WTC11 (cell line): ENCODE measurements around the gene RIC1. TPM values are rescaled to one million over a fixed set of nuclear protein-coding genes. Genes with fewer than 3 reads are reported as not detected.
"Not testable (repeated sequence)": the region's sequence is repeated elsewhere in the genome, so short reads cannot be mapped to it uniquely, and the experiment has no call there.

Source experiments
- ATAC-seq: fragments of 200-7000 bp; cut with Tn5 transposase; 2 replicates; pipeline ENCODE4 v1.10.0; 2021; ENCODE audit warnings: mild to moderate bottlenecking, moderate library complexity
- CTCF ChIA-PET: fragments of 300-600 bp; sonication (Branson Sonifier 250); formaldehyde crosslinking; loops from one replicate; lab custom pipeline; 2021; ENCODE audit warnings: antibody characterized with exemption; lab: Charles Lee
- POLR2A ChIA-PET: fragments of 350-600 bp; sonication (Branson Sonifier 250); formaldehyde crosslinking; loops from one replicate; lab custom pipeline; 2021; ENCODE audit warnings: antibody characterized with exemption; lab: Charles Lee
- DNase-seq: peaks from one replicate; pipeline ENCODE4 v3.0.0; 2021; ENCODE audit warnings: low spot score
- H3K27ac Mint-ChIP-seq: 2 replicates; pipeline ENCODE4 v1.8.0; 2021; ENCODE audit warnings: mixed read lengths
- H3K27me3 Mint-ChIP-seq: 2 replicates; pipeline ENCODE4 v1.8.0; 2021; ENCODE audit warnings: low read depth, mild to moderate bottlenecking, moderate library complexity, mixed read lengths
- H3K36me3 Mint-ChIP-seq: 2 replicates; pipeline ENCODE4 v1.8.0; 2021; ENCODE audit warnings: mixed read lengths
- H3K4me1 Mint-ChIP-seq: 2 replicates; pipeline ENCODE4 v1.8.0; 2022; ENCODE audit warnings: mixed read lengths
- H3K4me3 Mint-ChIP-seq: 2 replicates; pipeline ENCODE4 v1.8.0; 2021; ENCODE audit warnings: mild to moderate bottlenecking, moderate library complexity, mixed read lengths
- H3K9me3 Mint-ChIP-seq: 2 replicates; pipeline ENCODE4 v1.8.0; 2021; ENCODE audit warnings: mixed read lengths
- ATF6 ChIP-seq: sonication (generic); formaldehyde crosslinking; IDR thresholded peaks from 2 replicates; pipeline ENCODE4 v1.8.1; 2023; ENCODE audit warnings: mild to moderate bottlenecking, missing genetic modification reagents
- CBFB ChIP-seq: sonication (generic); formaldehyde crosslinking; IDR thresholded peaks from 2 replicates; pipeline ENCODE4 v1.8.1; 2022; ENCODE audit warnings: mild to moderate bottlenecking, low read depth, missing genetic modification reagents
- ETV6 ChIP-seq: sonication (generic); formaldehyde crosslinking; IDR thresholded peaks from 2 replicates; pipeline ENCODE4 v1.8.1; 2022; ENCODE audit warnings: mild to moderate bottlenecking, missing genetic modification reagents
- FOXK1 ChIP-seq: sonication (generic); formaldehyde crosslinking; IDR thresholded peaks from 2 replicates; pipeline ENCODE4 v1.8.0; 2022; ENCODE audit warnings: mild to moderate bottlenecking, moderate library complexity, missing genetic modification reagents
- JAZF1 ChIP-seq: fragments of 250-450 bp; sonication (Bioruptor Pico); IDR thresholded peaks from 2 replicates; pipeline ENCODE4 v1.9.0; 2021; ENCODE audit warnings: moderate library complexity, mild to moderate bottlenecking, inconsistent platforms
- JUN ChIP-seq: sonication (generic); formaldehyde crosslinking; IDR thresholded peaks from 2 replicates; pipeline ENCODE4 v1.8.0; 2023; ENCODE audit warnings: mild to moderate bottlenecking, missing genetic modification reagents
- MYBL2 ChIP-seq: sonication (generic); formaldehyde crosslinking; IDR thresholded peaks from 2 replicates; pipeline ENCODE4 v1.8.1; 2023; ENCODE audit warnings: mild to moderate bottlenecking, moderate library complexity, missing genetic modification reagents
- NR2C2 ChIP-seq: sonication (generic); formaldehyde crosslinking; IDR thresholded peaks from 2 replicates; pipeline ENCODE4 v1.8.0; 2022; ENCODE audit warnings: mild to moderate bottlenecking, missing genetic modification reagents
- OVOL2 ChIP-seq: fragments of 250-450 bp; sonication (Bioruptor Pico); IDR thresholded peaks from 2 replicates; pipeline ENCODE4 v1.9.0; 2021; ENCODE audit warnings: mild to moderate bottlenecking, borderline replicate concordance
- PRDM15 ChIP-seq: sonication (generic); formaldehyde crosslinking; IDR thresholded peaks from 2 replicates; pipeline ENCODE4 v1.8.0; 2022; ENCODE audit warnings: missing genetic modification reagents
- SMAD3 ChIP-seq: sonication (generic); formaldehyde crosslinking; IDR thresholded peaks from 2 replicates; pipeline ENCODE4 v1.8.0; 2022; ENCODE audit warnings: missing genetic modification reagents, mild to moderate bottlenecking, borderline replicate concordance
- ZBTB43 ChIP-seq: sonication (generic); formaldehyde crosslinking; IDR thresholded peaks from 2 replicates; pipeline ENCODE4 v1.8.1; 2023; ENCODE audit warnings: mild to moderate bottlenecking, missing genetic modification reagents
- ZNF121 ChIP-seq: sonication (generic); formaldehyde crosslinking; IDR thresholded peaks from 2 replicates; pipeline ENCODE4 v1.8.0; 2023; ENCODE audit warnings: missing genetic modification reagents
- ZNF416 ChIP-seq: fragments of 250-450 bp; sonication (Bioruptor Pico); IDR thresholded peaks from 2 replicates; pipeline ENCODE4 v1.9.0; 2021; ENCODE audit warnings: mild to moderate bottlenecking, inconsistent platforms
- total RNA-seq: library from RNA; stranded (reverse); gene quantifications from 3 replicates; pipeline ENCODE4 v1.2.3, GENCODE V29; 2021
- TF ChIP-seq, protein P1 (sequence below): fragments of 250-450 bp; sonication (Bioruptor Pico); IDR thresholded peaks from 2 replicates; pipeline ENCODE4 v1.9.0; 2021; ENCODE audit warnings: mild to moderate bottlenecking

The RIC1 gene
- total RNA-seq, 1 experiment from 2014 or later: 18.9 TPM

GRCh38 chr9:5579881-5580280 is 49.0 kb upstream of the RIC1 start:
- no peak overlapping the region for H3K27ac Mint-ChIP-seq
- H3K4me3 Mint-ChIP-seq: no peak overlapping the region
- peaks cover 5% of the 10 kb centered on the region; the same call in 1 of the 2 replicates for H3K4me1 Mint-ChIP-seq
- H3K36me3 Mint-ChIP-seq: peaks cover 2% of the 10 kb centered on the region; the same call in 1 of the 2 replicates
- CTCF ChIA-PET: no interaction called here
- no peak for ATAC-seq
- no peak for DNase-seq
- H3K9me3 Mint-ChIP-seq: peaks cover 23% of the 10 kb centered on the region
- H3K27me3 Mint-ChIP-seq: no peaks in the 10 kb centered on the region
- TF ChIP-seq ETV6 (CRISPR knock-in tag) (no peak), ATF6 (no peak), PRDM15 (no peak), JUN (no peak), CBFB (CRISPR knock-in tag) (no peak), JAZF1 (CRISPR knock-in tag) (no peak), SMAD3 (CRISPR knock-in tag) (no peak), NR2C2 (CRISPR knock-in tag) (no peak), MYBL2 (CRISPR knock-in tag) (no peak)
- TF ChIP-seq, protein P1, sequence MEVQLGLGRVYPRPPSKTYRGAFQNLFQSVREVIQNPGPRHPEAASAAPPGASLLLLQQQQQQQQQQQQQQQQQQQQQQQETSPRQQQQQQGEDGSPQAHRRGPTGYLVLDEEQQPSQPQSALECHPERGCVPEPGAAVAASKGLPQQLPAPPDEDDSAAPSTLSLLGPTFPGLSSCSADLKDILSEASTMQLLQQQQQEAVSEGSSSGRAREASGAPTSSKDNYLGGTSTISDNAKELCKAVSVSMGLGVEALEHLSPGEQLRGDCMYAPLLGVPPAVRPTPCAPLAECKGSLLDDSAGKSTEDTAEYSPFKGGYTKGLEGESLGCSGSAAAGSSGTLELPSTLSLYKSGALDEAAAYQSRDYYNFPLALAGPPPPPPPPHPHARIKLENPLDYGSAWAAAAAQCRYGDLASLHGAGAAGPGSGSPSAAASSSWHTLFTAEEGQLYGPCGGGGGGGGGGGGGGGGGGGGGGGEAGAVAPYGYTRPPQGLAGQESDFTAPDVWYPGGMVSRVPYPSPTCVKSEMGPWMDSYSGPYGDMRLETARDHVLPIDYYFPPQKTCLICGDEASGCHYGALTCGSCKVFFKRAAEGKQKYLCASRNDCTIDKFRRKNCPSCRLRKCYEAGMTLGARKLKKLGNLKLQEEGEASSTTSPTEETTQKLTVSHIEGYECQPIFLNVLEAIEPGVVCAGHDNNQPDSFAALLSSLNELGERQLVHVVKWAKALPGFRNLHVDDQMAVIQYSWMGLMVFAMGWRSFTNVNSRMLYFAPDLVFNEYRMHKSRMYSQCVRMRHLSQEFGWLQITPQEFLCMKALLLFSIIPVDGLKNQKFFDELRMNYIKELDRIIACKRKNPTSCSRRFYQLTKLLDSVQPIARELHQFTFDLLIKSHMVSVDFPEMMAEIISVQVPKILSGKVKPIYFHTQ (CRISPR knock-in tag): no peak
- POLR2A ChIA-PET: no interaction called here

GRCh38 chr9:5580650-5581049 is 48.3 kb upstream of the RIC1 start:
- Mint-ChIP-seq H3K27me3 (no peaks in the 10 kb centered on the region), H3K9me3 (peaks cover 19% of the 10 kb centered on the region), H3K4me3 (no peak overlapping the region), H3K27ac (no peak overlapping the region), H3K36me3 (peaks cover 2% of the 10 kb centered on the region; the same call in 1 of the 2 replicates), H3K4me1 (peaks cover 5% of the 10 kb centered on the region; the same call in 1 of the 2 replicates)
- ChIA-PET POLR2A (interaction anchor here (0.6 kb wide), 1 partner anchor 1066 kb away, joined by 3 read pairs; no protein-coding TSS in a partner anchor), CTCF (no interaction called here)
- DNase-seq (no peak), ATAC-seq (no peak)
- TF ChIP-seq ZBTB43 (CRISPR knock-in tag): no peak
- TF ChIP-seq ZNF416 (CRISPR knock-in tag): no peak
- TF ChIP-seq FOXK1: no peak
- TF ChIP-seq ZNF121 (CRISPR knock-in tag): no peak
- TF ChIP-seq OVOL2 (CRISPR knock-in tag): no peak

DNA sequence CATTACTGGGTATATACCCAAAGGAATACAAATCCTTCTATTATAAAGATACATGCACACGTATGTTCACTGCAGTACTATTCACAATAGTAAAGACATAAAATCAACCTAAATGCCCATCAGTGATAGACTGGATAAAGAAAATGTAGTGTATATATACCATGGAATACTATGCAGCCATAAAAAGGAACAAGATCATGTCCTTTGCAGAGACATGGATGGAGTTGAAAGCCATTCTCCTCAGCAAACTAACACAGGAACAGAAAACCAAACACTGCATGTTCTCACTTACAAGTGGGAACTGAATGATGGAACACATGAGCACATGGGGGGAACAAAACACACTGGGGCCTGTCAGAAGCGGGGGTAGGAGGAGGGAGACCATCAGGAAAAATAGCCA is 47.2 kb upstream of the RIC1 start:
- CTCF ChIA-PET: interaction anchor here (4.0 kb wide), 1 partner anchor 19 kb away, joined by 15 read pairs; no protein-coding TSS in a partner anchor
- H3K4me3 Mint-ChIP-seq, H3K4me1 Mint-ChIP-seq, H3K27ac Mint-ChIP-seq, POLR2A ChIA-PET, DNase-seq, ATAC-seq, H3K27me3 Mint-ChIP-seq, H3K36me3 Mint-ChIP-seq: not testable (repeated sequence)
- peaks cover 19% of the 10 kb centered on the region for H3K9me3 Mint-ChIP-seq
